ENCODE results near the gene SEC24C.

Gene SEC24C

GRCh38 chr10:73814896-73815718 lies 70.9 kb downstream of the SEC24C start:
- peak; percentile 57 to 60 for DNase-seq

DNA sequence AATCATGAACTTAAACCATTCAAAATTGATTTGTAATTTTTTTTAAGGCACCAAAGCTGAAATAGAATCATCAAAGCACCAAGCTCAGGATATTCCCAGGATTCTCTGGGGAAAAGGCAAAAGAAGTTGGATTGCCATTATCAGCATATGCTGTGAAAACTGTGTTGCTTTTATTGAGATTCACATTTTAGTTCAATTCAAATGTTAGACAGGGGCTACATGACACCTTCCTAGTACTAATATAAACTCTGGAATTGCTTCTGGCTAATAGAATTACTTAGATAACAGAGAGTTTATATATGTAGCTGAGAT lies 71.5 kb downstream of the SEC24C start:
- DNase-seq, result no peak

DNA sequence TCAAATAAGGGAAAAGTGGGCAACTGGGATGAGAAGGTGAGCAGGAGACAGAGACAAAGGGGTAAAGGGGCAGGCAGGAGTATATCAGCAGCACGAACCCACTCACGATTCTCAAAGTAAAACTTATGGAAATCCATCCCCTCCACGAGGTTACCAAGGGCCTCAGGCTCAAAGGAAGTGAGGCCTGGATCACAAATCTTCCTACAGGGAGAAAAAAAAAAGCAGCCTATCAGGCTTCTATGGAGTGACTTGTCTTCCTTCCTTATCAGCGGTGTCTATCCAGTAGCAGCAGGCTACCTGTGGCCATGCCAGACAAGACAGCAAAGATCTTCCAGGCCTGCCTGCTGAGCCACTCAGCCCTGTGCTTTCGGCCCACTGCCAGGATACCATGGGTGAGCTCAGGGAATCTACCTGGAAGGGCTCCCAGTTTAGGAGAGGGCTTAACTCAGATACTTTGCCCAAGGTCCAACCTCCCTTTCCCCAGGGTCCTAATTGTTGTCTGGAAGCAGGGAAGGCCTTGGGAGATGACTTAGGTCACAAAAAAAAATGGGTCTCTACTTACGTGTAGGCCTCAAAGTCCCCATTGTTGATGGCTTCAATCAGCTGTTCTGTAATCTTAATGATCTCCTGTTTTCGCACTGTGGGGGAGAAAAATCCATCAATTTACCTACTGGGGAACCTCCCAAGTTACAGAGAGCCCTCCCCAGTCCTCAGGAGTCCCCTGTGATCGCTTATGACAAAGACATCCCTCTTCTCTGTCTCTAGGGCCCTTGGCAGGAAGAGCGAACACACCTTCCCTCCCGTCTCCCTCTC lies 73.0 kb downstream of the SEC24C start:
- no peak for DNase-seq

DNA sequence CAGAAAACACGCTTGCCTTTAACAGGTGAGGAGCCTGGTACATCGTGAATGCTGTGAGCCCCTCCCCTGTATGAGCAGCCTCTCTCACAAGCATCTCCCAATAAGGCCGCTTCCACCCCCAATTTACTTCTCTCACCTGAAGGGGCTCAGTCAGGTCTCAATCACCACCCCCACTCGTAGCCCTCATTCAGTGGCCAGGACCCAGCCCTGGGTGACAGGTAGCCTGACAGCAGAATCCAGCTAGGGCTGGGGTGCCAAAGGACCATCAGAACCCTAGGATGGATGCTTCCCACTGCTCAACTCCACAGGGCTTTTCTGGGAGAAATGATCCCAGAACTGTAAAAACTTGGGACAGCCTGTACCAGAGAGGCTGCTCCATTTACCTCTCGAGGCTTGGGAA lies 73.7 kb downstream of the SEC24C start:
- no peak for DNase-seq

GRCh38 chr10:73818402-73818801 lies 74.2 kb downstream of the SEC24C start:
- DNase-seq, result no peak

GRCh38 chr10:73819081-73819480 lies 74.9 kb downstream of the SEC24C start:
- DNase-seq, result peak; percentile 91 to 92

DNA sequence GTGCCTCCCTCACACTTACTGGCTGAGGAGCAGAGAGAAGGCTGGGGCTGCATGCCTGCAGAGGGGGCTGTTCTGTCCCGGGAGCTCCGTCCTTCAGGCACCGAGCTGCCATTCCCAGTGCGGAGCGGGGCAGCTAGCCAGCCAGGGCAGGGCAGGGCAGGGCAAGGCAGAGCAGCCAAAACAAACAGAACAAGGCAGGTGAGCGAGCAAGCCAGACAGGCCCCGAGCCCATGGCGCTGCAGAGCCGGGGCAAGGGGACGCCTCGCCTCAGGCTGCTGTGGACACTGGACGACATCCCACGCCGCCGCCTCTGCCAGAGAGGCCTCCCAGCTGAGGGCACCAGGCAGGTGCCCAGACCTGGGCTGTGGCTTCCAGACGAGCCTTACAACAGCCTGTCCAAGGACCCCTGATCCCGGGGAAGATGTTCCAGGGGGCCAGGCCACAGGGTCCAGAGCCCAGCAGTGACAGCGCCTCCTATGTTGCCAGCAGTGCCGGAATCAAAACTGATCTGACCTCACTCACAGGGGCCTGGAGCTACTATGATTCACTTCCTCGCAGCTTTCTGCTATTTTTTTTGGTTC lies 75.4 kb downstream of the SEC24C start:
- peak; percentile 85 to 88 for DNase-seq

Data from Kasumi-1 (cell line).